ENCODE results near the gene NPY5R. TPM values are rescaled to one million over a fixed set of nuclear protein-coding genes. Genes with fewer than 3 reads are reported as not detected.

NPY5R gene
- total and polyA plus RNA-seq, 7 donors: under 0.01 to 0.46 (median 0.13) TPM; not detected in 4

- Histone ChIP-seq H3K27ac (no peak overlapping the region), H3K36me3 (no peaks in the 10 kb centered on the region), H3K27me3 (peaks cover 0 to 26% (median 0%) of the 10 kb centered on the region in 3 donors), H3K4me1 (peaks cover 0 to 21% (median 8%) of the 10 kb centered on the region in 4 donors), H3K9me3 (no peaks in the 10 kb centered on the region), H3K4me3 (no peak overlapping the region)
- intact Hi-C loops (cut with DNase I): no loop called here
- TF ChIP-seq EP300 (IDR thresholded peaks at IDR 0.05) (no peak), POLR2A (IDR thresholded peaks at IDR 0.05) (no peak), POLR2AphosphoS5 (IDR thresholded peaks at IDR 0.05) (no peak), CTCF (IDR thresholded peaks at IDR 0.05) (no peak)
- WGBS, 2 donors: 89 to 92% methylated on average over 3 of the region's 3 CpGs
- no peak for DNase-seq
Observed at GRCh38 chr4:163335384-163335783, 8.3 kb upstream of the NPY5R start.

- Histone ChIP-seq H3K36me3 (no peaks in the 10 kb centered on the region), H3K27ac (peak overlapping the region in 2 of 4 donors; percentile 10 to 11), H3K4me1 (peaks cover 0 to 15% (median 13%) of the 10 kb centered on the region in 4 donors), H3K27me3 (peaks cover 17 to 56% (median 18%) of the 10 kb centered on the region in 3 donors), H3K9me3 (no peaks in the 10 kb centered on the region), H3K4me3 (peak overlapping the region; percentile 3 to 41 (median 36))
- no peak for DNase-seq
- 1 to 4% methylated on average over 50 of the region's 50 CpGs for WGBS, 2 donors
- no peak for TF ChIP-seq CTCF (IDR thresholded peaks at IDR 0.05)
- TF ChIP-seq POLR2AphosphoS5 (IDR thresholded peaks at IDR 0.05): no peak
- no peak for TF ChIP-seq EP300 (IDR thresholded peaks at IDR 0.05)
- no peak for TF ChIP-seq POLR2A (IDR thresholded peaks at IDR 0.05)
- intact Hi-C loops (cut with DNase I): no loop called here
Observed at GRCh38 chr4:163344147-163345125, 744 bp downstream of the NPY5R start.

DNA sequence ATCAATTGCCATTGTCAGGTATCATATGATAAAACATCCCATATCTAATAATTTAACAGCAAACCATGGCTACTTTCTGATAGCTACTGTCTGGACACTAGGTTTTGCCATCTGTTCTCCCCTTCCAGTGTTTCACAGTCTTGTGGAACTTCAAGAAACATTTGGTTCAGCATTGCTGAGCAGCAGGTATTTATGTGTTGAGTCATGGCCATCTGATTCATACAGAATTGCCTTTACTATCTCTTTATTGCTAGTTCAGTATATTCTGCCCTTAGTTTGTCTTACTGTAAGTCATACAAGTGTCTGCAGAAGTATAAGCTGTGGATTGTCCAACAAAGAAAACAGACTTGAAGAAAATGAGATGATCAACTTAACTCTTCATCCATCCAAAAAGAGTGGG lies 7.0 kb downstream of the NPY5R start:
- TF ChIP-seq POLR2A (IDR thresholded peaks at IDR 0.05) (no peak), CTCF (IDR thresholded peaks at IDR 0.05) (no peak), EP300 (IDR thresholded peaks at IDR 0.05) (no peak), POLR2AphosphoS5 (IDR thresholded peaks at IDR 0.05) (no peak)
- Histone ChIP-seq H3K4me3 (no peak overlapping the region), H3K27me3 (peaks cover 0 to 11% (median 0%) of the 10 kb centered on the region in 3 donors), H3K4me1 (no peaks in the 10 kb centered on the region), H3K36me3 (no peaks in the 10 kb centered on the region), H3K9me3 (no peaks in the 10 kb centered on the region), H3K27ac (no peak overlapping the region)
- no peak for DNase-seq
- intact Hi-C loops (cut with DNase I): no loop called here

GRCh38 chr4:163353054-163353453 lies 9.4 kb downstream of the NPY5R start:
- intact Hi-C loops (cut with DNase I): no loop called here
- no peaks in the 10 kb centered on the region for H3K9me3 ChIP-seq
- H3K36me3 ChIP-seq: no peaks in the 10 kb centered on the region
- H3K4me1 ChIP-seq: no peaks in the 10 kb centered on the region
- DNase-seq: no peak
- WGBS, 2 donors: 72 to 83% methylated on average over 3 of the region's 3 CpGs
- TF ChIP-seq POLR2A (IDR thresholded peaks at IDR 0.05) (no peak), EP300 (IDR thresholded peaks at IDR 0.05) (no peak), POLR2AphosphoS5 (IDR thresholded peaks at IDR 0.05) (no peak), CTCF (IDR thresholded peaks at IDR 0.05) (no peak)
- no peak overlapping the region for H3K27ac ChIP-seq
- H3K4me3 ChIP-seq: no peak overlapping the region
- H3K27me3 ChIP-seq: peaks cover 0 to 5% (median 0%) of the 10 kb centered on the region in 3 donors

Data from sigmoid colon (tissue), 7 donors.